GM10266 (cell line): ENCODE measurements around the gene MRPS24.

Experiments used
- DNase-seq: peaks from one replicate; pipeline ENCODE4 v3.0.0; 2012; ENCODE audit errors: extremely low spot score
- CTCF ChIP-seq: IDR thresholded peaks from 2 replicates; pipeline ENCODE4 v1.5.1; 2012; ENCODE audit warnings: mild to moderate bottlenecking, low read depth; ENCODE audit not compliant: control insufficient read depth, insufficient read depth; ENCODE audit errors: missing control alignments

Gene MRPS24

GRCh38 chr7:43884617-43885016 lies 15.3 kb upstream of the MRPS24 start:
- no peak for TF ChIP-seq CTCF

GRCh38 chr7:43884209-43884608 lies 14.9 kb upstream of the MRPS24 start:
- no peak for DNase-seq
- TF ChIP-seq CTCF: no peak

More at GRCh38 chr7:43884617-43885016, 15.3 kb upstream of the MRPS24 start:
- no peak for DNase-seq

- no peak for DNase-seq
- TF ChIP-seq CTCF: no peak
These were observed 11.3 kb upstream of the MRPS24 start for GRCh38 chr7:43880596-43880995.

GRCh38 chr7:43879477-43879876 lies 10.2 kb upstream of the MRPS24 start:
- DNase-seq: no peak
- TF ChIP-seq CTCF: no peak

- DNase-seq: no peak
- TF ChIP-seq CTCF: no peak
These were observed 9.6 kb upstream of the MRPS24 start for GRCh38 chr7:43878867-43879266.

GRCh38 chr7:43877968-43878864 lies 8.9 kb upstream of the MRPS24 start:
- DNase-seq: no peak
- no peak for TF ChIP-seq CTCF

GRCh38 chr7:43876976-43877745 lies 7.8 kb upstream of the MRPS24 start:
- DNase-seq: no peak
- TF ChIP-seq CTCF: no peak
